Ovary (tissue), 3 donors: ENCODE results near the gene REEP1.

Source experiments
- CTCF ChIP-seq, 3 donors: fragments of 450-650 bp in 2 of 3; fragments of 200-600 bp in 1 of 3; IDR thresholded peaks; one replicate each; pipeline versions ENCODE4 v1.5.1 to v1.8.0; 2016 to 2022; ENCODE audit warnings: antibody characterized with exemption in 3 of 3, mild to moderate bottlenecking in 1 of 3
- EP300 ChIP-seq: sonication (generic); formaldehyde crosslinking; IDR thresholded peaks from one replicate; pipeline ENCODE4 v1.6.1; 2017; ENCODE audit warnings: antibody characterized with exemption
- POLR2A ChIP-seq: fragments of 450-650 bp; IDR thresholded peaks from one replicate; pipeline ENCODE4 v1.6.1; 2017; ENCODE audit warnings: antibody characterized with exemption, mild to moderate bottlenecking, moderate library complexity
- donor health status: DM: no; HTN: no; CAD: no.

- TF ChIP-seq POLR2A (no peak), CTCF (IDR thresholded peaks at IDR 0.05) (no peak), EP300 (no peak)
Observed at GRCh38 chr2:86211033-86211795, 126.2 kb downstream of the REEP1 start.
